Caco-2 (cell line): Measurements from ENCODE around the gene PCDHGA6. TPM values are rescaled to one million over a fixed set of nuclear protein-coding genes. Genes with fewer than 3 reads are reported as not detected.
A peak's percentile ranks its signal among the peaks of the same experiment; 100 is the strongest.

ENCODE experiments used
- BruUV-seq: library from RNA; stranded (reverse); fragments of 400-500 nt; replicated peaks from 2 replicates; lab custom pipeline; 2021; lab: Mats Ljungman, UMichigan
- CTCF ChIA-PET: fragments of 300-600 bp; sonication (Branson Sonifier 250); formaldehyde crosslinking; loops from one replicate; lab custom pipeline; 2022; ENCODE audit warnings: antibody characterized with exemption; lab: Charles Lee
- POLR2A ChIA-PET: fragments of 300-600 bp; sonication (Branson Sonifier 250); formaldehyde crosslinking; loops from one replicate; lab custom pipeline; 2022; ENCODE audit warnings: antibody characterized with exemption; lab: Charles Lee
- DNase-seq, 2 experiments: peaks; one replicate each; pipeline versions ENCODE4 v3.0.0 to v3.0.0-alpha.2; 2020 to 2022
- H3K27me3 ChIP-seq: replicated peaks from 2 replicates; pipeline ENCODE4 v1.6.0; 2011; ENCODE audit warnings: low read length; ENCODE audit not compliant: control insufficient read depth, insufficient read depth
- H3K36me3 ChIP-seq: 2 replicates; pipeline ENCODE4 v1.5.1; 2011; ENCODE audit warnings: low read length; ENCODE audit not compliant: control insufficient read depth, insufficient read depth
- H3K4me1 ChIP-seq: fragments of 250-450 bp; sonication (Bioruptor Pico); 2 replicates; pipeline ENCODE4 v1.5.1; 2020; ENCODE audit warnings: mild to moderate bottlenecking
- H3K4me3 ChIP-seq: 2 replicates; pipeline ENCODE4 v1.5.1; 2011; ENCODE audit warnings: low read depth, mild to moderate bottlenecking, control low read depth, low read length
- H3K9me3 ChIP-seq: fragments of 250-450 bp; sonication (Bioruptor Pico); 2 replicates; pipeline ENCODE4 v1.5.1; 2020; ENCODE audit warnings: mild to moderate bottlenecking, moderate library complexity
- H3K27ac Mint-ChIP-seq: one replicate; pipeline ENCODE4 v1.8.0; 2022; ENCODE audit warnings: mixed read lengths; ENCODE audit not compliant: unreplicated experiment
- H3K27me3 Mint-ChIP-seq: one replicate; pipeline ENCODE4 v1.8.0; 2022; ENCODE audit warnings: mixed read lengths; ENCODE audit not compliant: insufficient read depth, unreplicated experiment
- H3K36me3 Mint-ChIP-seq: one replicate; pipeline ENCODE4 v1.8.0; 2022; ENCODE audit warnings: mild to moderate bottlenecking, mixed read lengths; ENCODE audit not compliant: insufficient read depth, unreplicated experiment
- H3K4me1 Mint-ChIP-seq: one replicate; pipeline ENCODE4 v1.8.0; 2022; ENCODE audit warnings: low read depth, mixed read lengths; ENCODE audit not compliant: unreplicated experiment
- H3K4me3 Mint-ChIP-seq: one replicate; pipeline ENCODE4 v1.8.0; 2022; ENCODE audit warnings: mild to moderate bottlenecking, moderate library complexity, mixed read lengths; ENCODE audit not compliant: unreplicated experiment
- H3K9me3 Mint-ChIP-seq: one replicate; pipeline ENCODE4 v1.8.0; 2022; ENCODE audit warnings: mixed read lengths; ENCODE audit not compliant: unreplicated experiment
- intact Hi-C: fragments of 100-400 bp; cut with micrococcal nuclease; formaldehyde crosslinking; loops from one replicate; pipeline ENCODE4 v1.10.0; 2022; ENCODE audit not compliant: unreplicated experiment
- total RNA-seq: library from RNA; stranded (reverse); gene quantifications from 2 replicates; pipeline ENCODE4 v1.2.3, GENCODE V29; 2022
- TF ChIP-seq, protein P1 (sequence below), 2 experiments: fragments of 200-600 bp in 1 of 2; IDR thresholded peaks; 1 replicate in 1 of 2; 2 replicates in 1 of 2; pipeline versions ENCODE4 v1.5.1 to v1.8.0; 2011 to 2022; ENCODE audit warnings: antibody characterized with exemption in 1 of 2, control low read depth in 1 of 2, inconsistent platforms in 1 of 2, low read depth in 1 of 2, low read length in 1 of 2, mild to moderate bottlenecking in 1 of 2, moderate library complexity in 1 of 2; ENCODE audit not compliant: insufficient read depth in 1 of 2, severe bottlenecking in 1 of 2, unreplicated experiment in 1 of 2

The PCDHGA6 gene
- total RNA-seq, 1 experiment from 2014 or later: 0.79 TPM

DNA sequence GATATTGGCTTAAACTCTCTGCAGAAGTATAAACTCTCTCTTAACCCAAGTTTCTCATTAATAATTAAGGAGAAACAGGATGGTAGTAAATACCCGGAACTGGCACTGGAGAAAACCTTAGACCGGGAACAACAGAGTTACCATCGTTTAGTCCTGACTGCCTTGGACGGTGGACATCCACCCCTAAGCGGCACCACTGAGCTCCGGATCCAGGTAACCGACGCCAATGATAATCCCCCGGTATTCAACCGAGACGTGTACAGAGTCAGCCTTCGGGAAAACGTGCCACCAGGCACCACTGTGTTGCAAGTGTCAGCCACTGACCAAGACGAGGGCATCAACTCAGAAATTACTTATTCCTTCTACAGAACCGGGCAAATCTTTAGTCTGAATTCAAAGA is 24.9 kb downstream of the PCDHGA6 start:
- no peaks in the 10 kb centered on the region for H3K36me3 ChIP-seq
- BruUV-seq: TSS peak; percentile 45
- no peak for DNase-seq
- TF ChIP-seq, protein P1, sequence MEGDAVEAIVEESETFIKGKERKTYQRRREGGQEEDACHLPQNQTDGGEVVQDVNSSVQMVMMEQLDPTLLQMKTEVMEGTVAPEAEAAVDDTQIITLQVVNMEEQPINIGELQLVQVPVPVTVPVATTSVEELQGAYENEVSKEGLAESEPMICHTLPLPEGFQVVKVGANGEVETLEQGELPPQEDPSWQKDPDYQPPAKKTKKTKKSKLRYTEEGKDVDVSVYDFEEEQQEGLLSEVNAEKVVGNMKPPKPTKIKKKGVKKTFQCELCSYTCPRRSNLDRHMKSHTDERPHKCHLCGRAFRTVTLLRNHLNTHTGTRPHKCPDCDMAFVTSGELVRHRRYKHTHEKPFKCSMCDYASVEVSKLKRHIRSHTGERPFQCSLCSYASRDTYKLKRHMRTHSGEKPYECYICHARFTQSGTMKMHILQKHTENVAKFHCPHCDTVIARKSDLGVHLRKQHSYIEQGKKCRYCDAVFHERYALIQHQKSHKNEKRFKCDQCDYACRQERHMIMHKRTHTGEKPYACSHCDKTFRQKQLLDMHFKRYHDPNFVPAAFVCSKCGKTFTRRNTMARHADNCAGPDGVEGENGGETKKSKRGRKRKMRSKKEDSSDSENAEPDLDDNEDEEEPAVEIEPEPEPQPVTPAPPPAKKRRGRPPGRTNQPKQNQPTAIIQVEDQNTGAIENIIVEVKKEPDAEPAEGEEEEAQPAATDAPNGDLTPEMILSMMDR (IDR thresholded peaks at IDR 0.05; ENCODE audit: insufficient read depth in 1 of 2, low read depth in 1 of 2, low read length in 1 of 2, severe bottlenecking in 1 of 2, unreplicated experiment in 1 of 2): no peak
- H3K4me3 ChIP-seq: no peak overlapping the region
- H3K36me3 Mint-ChIP-seq: peaks cover 14% of the 10 kb centered on the region
- H3K4me3 Mint-ChIP-seq: peak overlapping the region; percentile 28
- intact Hi-C loops: no loop called here
- H3K4me1 Mint-ChIP-seq: no peaks in the 10 kb centered on the region
- peaks cover 11% of the 10 kb centered on the region for H3K9me3 Mint-ChIP-seq
- ChIA-PET CTCF (interaction anchor here (0.6 to 2.1 kb wide), 3 partner anchors 126 to 165 kb away, joined by 4 to 9 read pairs (median 6); no protein-coding TSS in a partner anchor), POLR2A (no interaction called here)
- peaks cover 17% of the 10 kb centered on the region for H3K9me3 ChIP-seq
- H3K27ac Mint-ChIP-seq: no peak overlapping the region
- H3K27me3 Mint-ChIP-seq: no peaks in the 10 kb centered on the region
- no peaks in the 10 kb centered on the region for H3K27me3 ChIP-seq
- H3K4me1 ChIP-seq: no peaks in the 10 kb centered on the region

DNA sequence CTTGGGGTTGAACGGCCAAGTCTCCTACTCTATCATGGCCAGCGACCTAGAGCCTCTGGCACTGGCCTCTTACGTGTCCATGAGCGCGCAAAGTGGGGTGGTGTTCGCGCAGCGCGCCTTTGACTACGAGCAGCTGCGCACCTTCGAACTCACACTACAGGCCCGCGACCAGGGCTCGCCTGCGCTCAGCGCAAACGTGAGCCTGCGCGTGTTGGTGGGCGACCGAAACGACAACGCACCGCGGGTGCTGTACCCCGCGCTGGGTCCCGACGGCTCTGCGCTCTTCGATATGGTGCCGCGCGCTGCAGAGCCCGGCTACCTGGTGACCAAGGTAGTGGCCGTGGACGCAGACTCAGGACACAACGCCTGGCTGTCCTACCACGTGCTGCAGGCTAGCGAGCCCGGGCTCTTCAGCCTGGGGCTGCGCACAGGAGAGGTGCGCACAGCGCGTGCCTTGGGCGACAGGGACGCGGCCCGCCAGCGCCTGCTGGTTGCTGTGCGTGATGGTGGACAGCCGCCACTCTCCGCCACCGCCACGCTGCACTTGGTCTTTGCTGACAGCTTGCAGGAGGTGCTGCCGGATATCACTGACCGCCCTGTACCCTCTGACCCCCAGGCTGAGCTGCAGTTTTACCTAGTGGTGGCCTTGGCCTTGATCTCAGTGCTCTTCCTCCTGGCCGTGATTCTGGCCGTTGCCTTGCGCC is 26.0 kb downstream of the PCDHGA6 start:
- peak overlapping the region; percentile 51 for H3K4me3 Mint-ChIP-seq

DNA sequence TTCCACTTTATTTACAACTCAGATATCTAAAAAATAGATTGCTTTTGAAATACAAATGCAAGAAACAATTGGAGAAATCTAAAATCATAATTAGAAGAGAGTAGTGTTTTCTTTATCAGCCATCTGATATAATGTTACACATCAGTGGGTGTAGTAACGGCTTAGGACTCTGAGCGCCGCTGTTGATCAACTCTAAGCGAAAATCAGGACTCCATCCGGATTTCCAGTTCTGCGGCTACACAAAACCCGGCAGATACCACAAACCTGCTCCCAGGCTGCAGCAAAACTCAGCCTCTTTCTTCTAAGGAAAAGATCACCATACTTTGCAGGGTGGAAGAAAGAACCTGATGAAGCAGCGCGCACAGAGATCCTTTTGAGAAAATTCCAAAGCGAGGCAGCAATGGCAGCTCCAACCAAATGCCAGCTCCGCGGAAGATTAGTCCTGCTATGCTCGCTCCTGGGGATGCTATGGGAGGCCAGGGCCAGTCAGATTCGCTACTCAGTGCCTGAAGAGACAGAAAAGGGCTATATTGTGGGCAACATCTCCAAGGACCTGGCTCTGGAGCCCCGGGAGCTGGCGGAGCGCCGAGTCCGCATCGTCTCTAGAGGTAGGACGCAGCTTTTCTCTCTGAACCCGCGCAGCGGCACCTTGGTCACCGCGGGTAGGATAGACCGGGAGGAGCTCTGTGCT is 29.0 kb downstream of the PCDHGA6 start, which contains the start of gene PCDHGA9:
TSS of gene PCDHGA9 (plus strand) at position 226 of the 691 bp plus-strand sequence. CDS start at position 401, 175 bp downstream.
- Mint-ChIP-seq H3K36me3 (peaks cover 17% of the 10 kb centered on the region), H3K27me3 (no peaks in the 10 kb centered on the region), H3K4me3 (no peak within 1 kb of the TSS), H3K9me3 (peaks cover 11% of the 10 kb centered on the region), H3K4me1 (no peaks in the 10 kb centered on the region), H3K27ac (no peak within 1 kb of the TSS)
- H3K4me3 ChIP-seq: no peak within 1 kb of the TSS
- no peaks in the 10 kb centered on the region for H3K27me3 ChIP-seq
- ChIA-PET CTCF (no interaction called here), POLR2A (no interaction called here)
- peaks cover 19% of the 10 kb centered on the region for H3K9me3 ChIP-seq
- no TSS peak for BruUV-seq
- intact Hi-C loops: no loop called here
- no peak for DNase-seq
- TF ChIP-seq, protein P1 (IDR thresholded peaks at IDR 0.05; ENCODE audit: insufficient read depth in 1 of 2, low read depth in 1 of 2, low read length in 1 of 2, severe bottlenecking in 1 of 2, unreplicated experiment in 1 of 2): no peak
- no peaks in the 10 kb centered on the region for H3K4me1 ChIP-seq
- H3K36me3 ChIP-seq: no peaks in the 10 kb centered on the region

More for the DNA sequence above, 26.0 kb downstream of the PCDHGA6 start:
- Histone ChIP-seq H3K27me3 (no peaks in the 10 kb centered on the region), H3K9me3 (peaks cover 17% of the 10 kb centered on the region), H3K4me1 (no peaks in the 10 kb centered on the region), H3K36me3 (no peaks in the 10 kb centered on the region), H3K4me3 (no peak overlapping the region)
- DNase-seq: no peak
- no TSS peak for BruUV-seq
- ChIA-PET POLR2A (no interaction called here), CTCF (interaction anchor here (0.9 kb wide), 1 partner anchor 164 kb away, joined by 4 read pairs; no protein-coding TSS in a partner anchor)
- intact Hi-C loops: no loop called here
- Mint-ChIP-seq H3K9me3 (peaks cover 11% of the 10 kb centered on the region), H3K27ac (no peak overlapping the region), H3K4me1 (no peaks in the 10 kb centered on the region), H3K36me3 (peaks cover 17% of the 10 kb centered on the region), H3K27me3 (no peaks in the 10 kb centered on the region)
- TF ChIP-seq, protein P1 (IDR thresholded peaks at IDR 0.05; ENCODE audit: insufficient read depth in 1 of 2, low read depth in 1 of 2, low read length in 1 of 2, severe bottlenecking in 1 of 2, unreplicated experiment in 1 of 2): no peak
